Loucy (cell line): Measurements from ENCODE around the gene STH.

Source experiments
- CTCF ChIP-seq: fragments of 200-600 bp; sonication (generic); conservative IDR thresholded peaks from 2 replicates; pipeline ENCODE4 v1.5.1; 2014; ENCODE audit warnings: mild to moderate bottlenecking, antibody characterized with exemption, low read length
- EZH2phosphoT487 ChIP-seq: fragments of 200-600 bp; IDR thresholded peaks from 2 replicates; pipeline ENCODE4 v1.6.1; 2018; ENCODE audit warnings: antibody characterized with exemption, mild to moderate bottlenecking, moderate library complexity, borderline replicate concordance

DNA sequence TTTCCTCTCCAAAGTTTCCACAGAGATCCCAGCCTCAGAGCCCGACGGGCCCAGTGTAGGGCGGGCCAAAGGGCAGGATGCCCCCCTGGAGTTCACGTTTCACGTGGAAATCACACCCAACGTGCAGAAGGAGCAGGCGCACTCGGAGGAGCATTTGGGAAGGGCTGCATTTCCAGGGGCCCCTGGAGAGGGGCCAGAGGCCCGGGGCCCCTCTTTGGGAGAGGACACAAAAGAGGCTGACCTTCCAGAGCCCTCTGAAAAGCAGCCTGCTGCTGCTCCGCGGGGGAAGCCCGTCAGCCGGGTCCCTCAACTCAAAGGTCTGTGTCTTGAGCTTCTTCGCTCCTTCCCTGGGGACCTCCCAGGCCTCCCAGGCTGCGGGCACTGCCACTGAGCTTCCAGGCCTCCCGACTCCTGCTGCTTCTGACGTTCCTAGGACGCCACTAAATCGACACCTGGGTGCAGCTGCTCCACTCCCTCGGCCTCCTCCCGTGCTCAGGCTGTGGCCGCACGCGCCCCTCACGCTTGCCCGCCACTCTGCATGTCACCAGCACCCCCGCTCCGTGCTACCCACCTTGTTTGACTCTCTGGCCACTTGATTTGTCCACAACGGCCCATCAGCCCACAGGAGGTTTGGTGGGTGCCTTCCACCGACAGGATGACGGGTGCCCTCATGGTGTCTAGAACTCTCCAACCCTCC, 15.3 kb upstream of the STH start:
- TF ChIP-seq CTCF (no peak), EZH2phosphoT487 (no peak)
